Adrenal gland (tissue), 12 donors: ENCODE data around the gene CXCL9. TPM values are rescaled to one million over a fixed set of nuclear protein-coding genes. Genes with fewer than 3 reads are reported as not detected.

Experiments
- DNase-seq, 7 donors: peaks; one replicate each; pipeline ENCODE4 v3.0.0-alpha.2; 2019 to 2020
- H3K27ac ChIP-seq, 5 donors: fragments of 200-600 bp; sonication (generic) in 4 of 5; 1 replicate in 3 of 5; 2 replicates in 2 of 5; pipeline versions ENCODE4 v1.5.1 to v1.8.0; 2016 to 2020; ENCODE audit warnings: mild to moderate bottlenecking in 1 of 5
- H3K27me3 ChIP-seq: fragments of 200-600 bp; 2 replicates; pipeline ENCODE4 v1.8.0; 2021
- H3K36me3 ChIP-seq, 2 donors: fragments of 200-600 bp; replicated peaks in 1 of 2; 1 replicate in 1 of 2; 2 replicates in 1 of 2; pipeline versions ENCODE4 v1.5.1 to v1.8.0; 2018 to 2022
- H3K4me1 ChIP-seq, 2 donors: fragments of 200-600 bp; replicated peaks in 1 of 2; 1 replicate in 1 of 2; 2 replicates in 1 of 2; pipeline versions ENCODE4 v1.5.1 to v1.8.0; 2018 to 2021
- H3K4me3 ChIP-seq, 4 donors: fragments of 200-600 bp; sonication (generic) in 3 of 4; one replicate each; pipeline ENCODE4 v1.5.1; 2016 to 2018
- H3K9me3 ChIP-seq, 3 donors: fragments of 200-600 bp; sonication (generic) in 1 of 3; replicated peaks in 1 of 3; 1 replicate in 2 of 3; 2 replicates in 1 of 3; pipeline versions ENCODE4 v1.5.1 to v1.8.0; 2016 to 2021
- CTCF ChIP-seq, 6 experiments: fragments of 450-650 bp in 4 of 6; fragments of 200-600 bp in 2 of 6; sonication (generic) in 1 of 6; IDR thresholded peaks; 1 replicate in 5 of 6; 2 replicates in 1 of 6; pipeline versions ENCODE4 v1.5.1 to v1.8.0; 2016 to 2021; ENCODE audit warnings: antibody characterized with exemption in 6 of 6, mild to moderate bottlenecking in 2 of 6, moderate library complexity in 1 of 6
- POLR2A ChIP-seq, 2 donors: fragments of 450-650 bp; IDR thresholded peaks; one replicate each; pipeline ENCODE4 v1.6.1; 2017; ENCODE audit warnings: antibody characterized with exemption in 2 of 2, mild to moderate bottlenecking in 2 of 2, moderate library complexity in 1 of 2
- WGBS, 4 donors: extraction: QIAGEN DNeasy Blood & Tissue Kit in 2 of 4; methylation state at CpG; one replicate each; pipeline versions ENCODE4 v1.1.5 to v1.1.7; 2013 to 2017; 5-methylcytosine and 5-hydroxymethylcytosine counted together
- intact Hi-C, 2 donors: fragments of 100-400 bp; cut with DNase I; formaldehyde crosslinking; loops; one replicate each; pipeline versions ENCODE4 v1.14.1 to v1.15.0; 2022 to 2023
- polyA plus RNA-seq, 3 donors: library from polyadenylated mRNA; stranded (reverse); fragments of 200-250 nt in 2 of 3; fragments of 350-450 nt in 1 of 3; fragmentation: Illumina TruSeq in 1 of 3; extraction: RNeasy Lipid Tissue Mini Kit (QIAGEN cat#74804) in 1 of 3; gene quantifications; one replicate each; pipeline ENCODE4 v1.2.3, GENCODE V29; 2013 to 2014
- total RNA-seq, 9 donors: library from RNA; depleted of rRNA in 4 of 9; stranded (reverse); fragments of >200 nt in 4 of 9; fragments of 120-200 nt in 1 of 9; fragmentation: NEBNext Ultra II Directional in 1 of 9; extraction: Animal tissue kit (Norgen Biotek cat#: 25700) in 1 of 9; gene quantifications; one replicate each; pipeline versions ENCODE4 v1.1.0 to v1.2.4, GENCODE V29; 2013 to 2023
- donor health status: healthy with polysubstance abuse.
- donor health status: Bipolar disorder and iron deficiency.
- donor health status: DM: yes; HTN: yes; CAD: no.
- donor health status: DM: no; HTN: no; CAD: no.
- donor health status: DM: no; HTN: no; CAD: no.
- donor health status: DM: yes; HTN: yes; CAD: no.

Gene CXCL9
- total and polyA plus RNA-seq, 12 donors: 0.11 to 6.4 (median 0.67) TPM; not detected in 1

GRCh38 chr4:75989846-75990528 is 17.3 kb downstream of the CXCL9 start:
- peak overlapping the region in 4 of 5 donors; percentile 33 to 66 (median 56) for H3K27ac ChIP-seq
- 0 to 1% (median 1%) methylated on average over 20 of the region's 20 CpGs for WGBS, 4 donors
- no peak for DNase-seq
- no peaks in the 10 kb centered on the region for H3K36me3 ChIP-seq
- no peaks in the 10 kb centered on the region for H3K27me3 ChIP-seq
- peaks cover 7 to 16% of the 10 kb centered on the region in 2 donors for H3K4me1 ChIP-seq
- intact Hi-C loops: loop anchor here in 1 of 2 donors (5.0 kb wide), 1 partner anchor 77 kb away; no protein-coding TSS in a partner anchor
- H3K4me3 ChIP-seq: peak overlapping the region; percentile 74 to 90 (median 81)
- H3K9me3 ChIP-seq: no peaks in the 10 kb centered on the region
- TF ChIP-seq POLR2A (IDR thresholded peaks at IDR 0.05) (no peak), CTCF (IDR thresholded peaks at IDR 0.05) (no peak)

- Histone ChIP-seq H3K4me1 (peaks cover 7 to 16% of the 10 kb centered on the region in 2 donors), H3K27me3 (no peaks in the 10 kb centered on the region), H3K9me3 (no peaks in the 10 kb centered on the region), H3K36me3 (peaks cover 0 to 11% of the 10 kb centered on the region in 2 donors), H3K27ac (no peak overlapping the region), H3K4me3 (no peak overlapping the region)
- peak in 1 of 7 donors; percentile 11 for DNase-seq
- TF ChIP-seq POLR2A (IDR thresholded peaks at IDR 0.05) (no peak), CTCF (IDR thresholded peaks at IDR 0.05) (no peak)
- intact Hi-C loops: no loop called here
- WGBS, 4 donors: 58 to 69% (median 63%) methylated on average over 3 of the region's 3 CpGs
These were observed 22.2 kb downstream of the CXCL9 start for GRCh38 chr4:75985116-75985515.

GRCh38 chr4:75980576-75980975 is 26.7 kb downstream of the CXCL9 start:
- no peak for TF ChIP-seq POLR2A (IDR thresholded peaks at IDR 0.05)
- no peak for TF ChIP-seq CTCF (IDR thresholded peaks at IDR 0.05)
- Histone ChIP-seq H3K9me3 (no peaks in the 10 kb centered on the region), H3K27ac (no peak overlapping the region), H3K4me3 (no peak overlapping the region), H3K27me3 (no peaks in the 10 kb centered on the region), H3K4me1 (no peaks in the 10 kb centered on the region), H3K36me3 (peaks cover 0 to 38% of the 10 kb centered on the region in 2 donors)
- WGBS, 4 donors: 74 to 92% (median 80%) methylated on average over 3 to 4 of the region's 4 CpGs
- intact Hi-C loops: no loop called here
- DNase-seq: no peak

- Histone ChIP-seq H3K36me3 (peaks cover 0 to 79% of the 10 kb centered on the region in 2 donors), H3K9me3 (no peaks in the 10 kb centered on the region), H3K4me1 (no peaks in the 10 kb centered on the region), H3K27me3 (no peaks in the 10 kb centered on the region), H3K27ac (no peak overlapping the region), H3K4me3 (no peak overlapping the region)
- 96 to 99% (median 98%) methylated on average over 2 of the region's 2 CpGs for WGBS, 4 donors
- DNase-seq: no peak
- TF ChIP-seq POLR2A (IDR thresholded peaks at IDR 0.05) (no peak), CTCF (IDR thresholded peaks at IDR 0.05) (no peak)
- intact Hi-C loops: no loop called here
These were observed 31.1 kb downstream of the CXCL9 start for GRCh38 chr4:75976177-75976576.
